ENCODE data around the gene MICAL3.

- TF ChIP-seq, protein P1, sequence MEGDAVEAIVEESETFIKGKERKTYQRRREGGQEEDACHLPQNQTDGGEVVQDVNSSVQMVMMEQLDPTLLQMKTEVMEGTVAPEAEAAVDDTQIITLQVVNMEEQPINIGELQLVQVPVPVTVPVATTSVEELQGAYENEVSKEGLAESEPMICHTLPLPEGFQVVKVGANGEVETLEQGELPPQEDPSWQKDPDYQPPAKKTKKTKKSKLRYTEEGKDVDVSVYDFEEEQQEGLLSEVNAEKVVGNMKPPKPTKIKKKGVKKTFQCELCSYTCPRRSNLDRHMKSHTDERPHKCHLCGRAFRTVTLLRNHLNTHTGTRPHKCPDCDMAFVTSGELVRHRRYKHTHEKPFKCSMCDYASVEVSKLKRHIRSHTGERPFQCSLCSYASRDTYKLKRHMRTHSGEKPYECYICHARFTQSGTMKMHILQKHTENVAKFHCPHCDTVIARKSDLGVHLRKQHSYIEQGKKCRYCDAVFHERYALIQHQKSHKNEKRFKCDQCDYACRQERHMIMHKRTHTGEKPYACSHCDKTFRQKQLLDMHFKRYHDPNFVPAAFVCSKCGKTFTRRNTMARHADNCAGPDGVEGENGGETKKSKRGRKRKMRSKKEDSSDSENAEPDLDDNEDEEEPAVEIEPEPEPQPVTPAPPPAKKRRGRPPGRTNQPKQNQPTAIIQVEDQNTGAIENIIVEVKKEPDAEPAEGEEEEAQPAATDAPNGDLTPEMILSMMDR (IDR thresholded peaks at IDR 0.05; ENCODE audit: low read depth, low read length), result no peak
- no peak for TF ChIP-seq EZH2phosphoT487 (IDR thresholded peaks at IDR 0.05; ENCODE audit: low read depth)
Measured at GRCh38 chr22:17844150-17844549, 180.2 kb downstream of the MICAL3 start.

Measured in OCI-LY3 (cell line).